Umbilical cord (tissue), 2 donors: ENCODE measurements around the gene GINS3. TPM values are rescaled to one million over a fixed set of nuclear protein-coding genes. Genes with fewer than 3 reads are reported as not detected.
"Not testable (repeated sequence)": the region's sequence is repeated elsewhere in the genome, so short reads cannot be mapped to it uniquely, and the experiment has no call there.

Experiments
- DNase-seq: peaks from one replicate; pipeline ENCODE4 v3.0.0-alpha.2; 2015; ENCODE audit warnings: low spot score
- total RNA-seq: library from RNA; depleted of rRNA; stranded (reverse); fragments of >200 nt; gene quantifications from one replicate; pipeline ENCODE4 v1.2.3, GENCODE V29; 2014; ENCODE audit warnings: low replicate concordance; ENCODE audit not compliant: insufficient read depth

Gene GINS3
- total RNA-seq, 1 donor from 2014 or later, result 7.2 TPM

DNA sequence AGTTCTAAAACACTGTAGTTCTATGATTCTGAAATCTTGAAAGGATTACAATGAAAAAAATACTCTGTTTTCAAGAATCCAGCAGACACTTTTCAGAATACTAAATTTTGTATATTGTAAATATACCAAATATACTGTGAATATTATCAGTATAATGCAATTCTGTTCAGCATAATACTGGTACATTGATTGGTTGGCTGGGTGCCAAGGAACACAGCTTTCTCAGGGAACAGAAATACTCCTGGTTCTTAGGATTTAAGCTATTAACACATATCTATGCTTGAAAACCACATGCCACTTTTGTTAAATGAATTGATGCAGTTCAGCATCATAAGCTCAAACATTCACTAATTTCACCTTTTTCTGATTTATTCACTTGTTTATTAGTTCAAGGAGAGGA is 2.5 kb upstream of the GINS3 start:
- DNase-seq, result no peak

DNA sequence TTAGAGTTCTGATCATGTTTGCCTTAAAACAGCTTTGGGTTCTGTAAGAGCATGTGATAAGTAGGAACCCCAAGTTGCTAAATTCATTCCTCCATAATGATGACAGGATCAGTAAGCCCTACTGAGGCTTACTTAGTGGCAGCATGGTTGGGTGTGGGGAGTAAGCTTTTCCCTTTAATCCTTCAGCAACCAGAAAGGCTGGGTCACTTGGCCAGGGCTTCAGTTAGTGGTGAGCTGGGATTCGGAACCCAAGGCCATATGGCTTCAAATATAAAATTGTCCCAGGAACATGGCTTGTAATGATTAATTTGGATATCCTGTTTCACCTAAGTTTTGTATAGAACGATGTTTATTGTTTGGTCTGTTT is 850 bp downstream of the GINS3 start:
- no peak for DNase-seq

DNA sequence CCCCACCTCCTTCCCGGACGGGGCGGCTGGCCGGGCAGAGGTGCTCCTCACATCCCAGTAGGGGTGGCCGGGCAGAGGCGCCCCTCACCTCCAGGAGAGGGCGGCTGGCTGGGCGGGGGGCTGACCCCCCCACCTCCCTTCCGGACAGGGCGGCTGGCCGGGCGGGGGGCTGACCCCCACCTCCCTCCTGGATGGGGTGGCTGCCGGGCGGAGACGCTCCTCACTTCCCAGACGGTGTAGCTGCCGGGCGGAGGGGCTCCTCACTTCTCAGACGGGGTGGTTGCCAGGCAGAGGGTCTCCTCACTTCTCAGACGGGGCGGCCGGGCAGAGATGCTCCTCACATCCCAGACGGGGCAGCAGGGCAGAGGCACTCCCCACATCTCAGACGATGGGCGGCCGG is 4.6 kb downstream of the GINS3 start:
- DNase-seq, result not testable (repeated sequence)

DNA sequence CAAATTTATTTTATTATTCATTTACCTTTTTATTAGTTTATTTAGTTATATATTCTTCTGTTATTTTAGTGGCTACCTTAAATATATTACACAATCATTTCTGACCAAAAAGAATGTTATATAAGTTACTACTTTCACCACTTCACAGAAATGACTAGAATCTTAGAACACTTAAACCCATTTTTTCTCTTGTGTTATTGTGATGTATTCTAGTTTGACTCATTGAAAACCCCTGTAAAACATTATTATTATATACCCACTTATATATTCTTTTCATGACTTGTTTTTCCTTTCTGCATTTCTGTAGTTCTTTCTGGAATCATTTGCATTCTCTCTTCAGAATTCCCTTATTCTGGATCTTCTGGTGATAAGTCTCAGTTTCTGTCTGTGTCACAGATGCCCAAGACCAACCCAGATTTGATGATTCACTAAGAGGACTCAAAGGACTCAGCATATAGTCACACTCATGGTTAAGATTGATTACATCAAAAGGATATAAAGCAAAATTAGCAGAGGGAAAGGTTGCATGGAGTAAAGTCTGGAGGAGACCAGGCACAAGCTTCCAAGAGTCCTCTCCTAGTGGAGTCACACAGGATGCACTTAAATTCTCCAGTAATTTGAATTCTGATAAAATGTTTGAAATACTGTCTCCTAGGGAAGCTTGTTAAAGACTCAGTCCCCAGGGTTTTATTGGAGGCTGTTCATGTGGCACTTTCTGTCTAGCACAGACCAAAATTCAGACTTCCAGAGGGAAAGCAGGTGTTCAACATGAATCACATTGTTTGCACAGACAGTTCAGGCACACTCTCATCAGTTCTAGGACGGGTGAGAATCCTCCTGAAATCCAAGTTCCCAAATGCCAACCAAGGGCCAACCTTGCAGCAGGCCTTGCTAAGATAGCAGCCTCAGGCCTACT is 7.7 kb downstream of the GINS3 start:
- no peak for DNase-seq

DNA sequence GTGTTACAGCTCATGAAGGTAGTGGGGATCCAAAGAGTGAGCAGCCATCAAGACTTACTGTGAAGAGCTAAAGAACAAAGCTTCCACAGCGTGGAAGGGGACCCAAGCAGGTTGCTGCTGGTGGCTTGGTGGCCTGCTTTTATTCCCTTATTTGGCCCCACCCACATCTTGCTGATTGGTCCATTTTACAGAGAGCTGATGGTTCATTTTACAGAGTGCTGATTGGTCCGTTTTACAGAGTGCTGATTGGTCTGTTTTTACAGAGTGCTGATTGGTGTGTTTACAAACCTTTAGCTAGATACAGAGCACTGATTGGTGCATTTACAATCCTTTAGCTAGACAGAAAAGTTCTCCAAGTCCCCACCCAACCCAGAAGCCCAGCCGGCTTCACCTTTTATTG is 9.0 kb downstream of the GINS3 start:
- not testable (repeated sequence) for DNase-seq

DNA sequence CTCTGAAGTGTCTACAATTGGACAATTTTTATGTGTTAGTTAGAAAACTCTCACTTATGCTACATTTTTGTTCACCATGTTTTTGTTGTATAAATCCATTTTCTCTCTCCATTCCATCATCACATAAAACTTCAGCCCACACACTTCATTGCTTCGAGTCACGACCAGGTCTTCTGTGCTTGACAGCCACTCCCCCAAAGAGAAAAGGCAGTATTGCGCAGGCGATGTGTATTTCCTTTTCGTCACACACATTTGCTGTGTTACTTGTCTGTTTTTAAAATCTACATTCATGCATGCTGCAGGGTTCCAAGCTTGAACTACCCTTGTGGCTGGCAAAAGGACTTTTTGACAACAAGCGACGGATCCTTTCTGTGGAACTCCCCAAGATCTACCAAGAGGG is 10.5 kb downstream of the GINS3 start:
- no peak for DNase-seq

DNA sequence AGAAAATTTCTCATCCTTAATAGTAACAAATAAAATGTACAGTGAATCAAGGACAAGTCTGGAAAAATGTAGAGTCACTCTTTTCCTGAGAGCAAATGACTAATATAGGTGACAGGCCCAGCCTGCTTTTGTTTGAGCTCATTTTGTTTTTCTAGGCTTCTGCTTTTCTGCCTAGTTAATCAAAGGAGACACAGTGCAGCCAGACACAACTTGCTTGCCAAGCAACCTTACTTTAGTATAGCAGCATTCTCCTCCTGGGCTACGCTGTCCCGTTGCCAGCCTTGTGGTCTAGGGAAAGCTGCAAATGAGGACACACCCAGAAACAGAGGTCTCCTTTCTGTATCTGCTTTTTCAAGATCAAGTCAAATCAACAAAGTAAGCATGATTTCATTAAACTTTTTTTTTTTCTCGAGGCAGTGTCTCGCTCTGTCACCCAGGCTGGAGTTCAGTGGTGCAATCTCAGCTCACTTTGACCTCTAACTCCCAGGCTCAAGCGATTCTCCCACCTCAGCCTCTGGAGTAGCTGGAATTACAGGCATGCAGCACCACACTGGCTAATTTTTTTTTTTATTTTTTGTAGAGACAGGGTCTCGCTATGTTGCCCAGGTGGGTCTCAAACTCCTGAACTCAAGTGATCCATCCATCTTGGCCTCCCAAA is 17.2 kb downstream of the GINS3 start:
- peak; percentile 67 for DNase-seq

DNA sequence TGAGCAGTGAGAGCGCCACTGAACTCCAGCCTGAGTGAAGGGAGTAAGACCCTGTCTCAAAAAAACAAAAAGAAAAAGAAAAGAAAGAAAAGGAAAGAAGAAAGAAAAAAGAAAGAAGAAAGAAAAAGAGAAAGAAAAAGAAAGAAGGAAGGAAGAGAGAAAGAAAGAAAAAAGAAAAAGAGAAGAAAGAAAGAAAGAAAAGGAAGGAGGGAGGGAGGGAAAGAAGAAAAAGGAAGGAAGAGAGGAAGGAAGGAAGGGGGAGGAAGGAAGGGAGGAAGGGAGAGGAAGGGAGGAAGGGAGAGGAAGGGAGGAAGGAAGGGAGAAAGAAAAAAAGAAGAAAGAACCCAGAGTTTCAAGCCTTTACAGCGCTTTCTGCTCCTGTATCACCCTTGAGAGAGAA is 19.1 kb downstream of the GINS3 start:
- DNase-seq, result no peak

DNA sequence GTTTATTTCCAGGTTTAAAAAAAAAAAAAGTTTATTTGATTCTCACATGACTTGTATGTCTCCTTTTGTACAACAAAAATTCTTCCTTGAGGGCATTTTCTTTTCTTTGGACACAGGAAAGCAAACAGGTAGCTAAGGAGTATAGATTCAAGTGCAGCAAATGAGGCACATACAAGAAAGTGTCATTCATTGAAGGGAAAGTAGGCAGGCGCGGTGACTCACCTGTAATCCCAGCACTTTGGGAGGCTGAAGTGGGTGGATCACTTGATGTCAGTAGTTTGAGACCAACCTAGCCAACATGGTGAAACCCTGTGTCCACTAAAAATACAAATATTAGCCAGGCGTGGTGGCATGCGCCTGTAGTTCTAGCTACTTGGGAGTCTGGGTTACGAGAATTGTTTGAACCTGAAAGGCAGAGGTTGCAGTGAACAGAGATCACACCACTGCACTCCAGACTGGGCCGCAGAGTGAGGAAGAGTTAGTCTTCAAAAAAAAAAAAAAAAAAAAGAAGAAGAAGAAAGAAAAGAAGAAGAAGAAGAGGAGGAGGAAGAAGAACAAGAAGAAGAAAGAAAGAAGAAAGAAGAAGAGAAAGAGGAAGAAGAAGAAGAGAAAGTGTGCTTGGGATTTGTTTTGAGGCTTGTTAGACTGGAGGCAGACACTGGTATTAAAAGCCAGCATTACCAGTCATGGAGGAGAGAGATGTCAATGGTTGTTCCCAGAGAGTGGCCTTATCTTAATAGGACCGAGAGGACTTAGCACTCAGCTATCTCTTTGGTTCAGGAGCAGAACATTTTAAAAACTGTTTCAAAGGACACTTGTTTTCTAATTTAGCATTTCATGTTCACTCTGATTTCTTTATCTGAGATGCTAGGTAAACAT is 19.7 kb downstream of the GINS3 start:
- no peak for DNase-seq

DNA sequence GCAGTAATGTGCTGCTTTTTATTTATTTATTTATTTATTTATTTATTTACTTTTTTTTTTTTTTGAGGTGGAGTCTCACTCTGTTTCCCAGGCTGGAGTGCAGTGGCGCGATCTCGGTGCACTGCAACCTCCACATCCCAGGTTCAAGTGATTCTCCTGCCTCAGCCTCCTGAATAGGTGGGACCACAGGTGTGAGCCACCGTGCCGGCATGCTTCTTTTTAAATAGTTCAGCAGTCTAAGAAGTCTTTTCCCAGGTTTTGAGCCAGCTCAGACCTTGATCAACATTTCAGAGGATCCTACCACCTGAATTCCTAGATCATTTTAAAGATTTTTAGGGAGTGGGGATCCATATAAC is 20.3 kb downstream of the GINS3 start:
- DNase-seq, result not testable (repeated sequence)

DNA sequence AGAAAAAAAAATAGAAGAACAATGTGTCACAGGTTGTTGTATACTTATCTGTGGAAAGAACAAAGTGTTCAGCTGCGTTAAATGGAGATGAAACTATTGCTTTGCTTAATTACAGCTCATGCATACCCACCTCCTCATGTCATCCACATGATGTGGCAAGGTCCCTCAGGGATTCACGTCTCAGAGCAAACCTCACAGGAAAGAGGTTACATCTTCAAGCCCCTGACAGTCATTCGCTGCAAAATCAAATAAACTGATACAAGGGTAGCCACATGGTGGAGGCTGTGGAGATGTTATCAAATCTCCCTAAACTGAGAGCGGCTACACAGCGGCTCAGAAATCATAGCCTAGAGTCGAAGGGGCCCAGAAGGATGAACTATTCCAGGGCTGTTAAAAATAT is 21.1 kb downstream of the GINS3 start:
- DNase-seq, result no peak

DNA sequence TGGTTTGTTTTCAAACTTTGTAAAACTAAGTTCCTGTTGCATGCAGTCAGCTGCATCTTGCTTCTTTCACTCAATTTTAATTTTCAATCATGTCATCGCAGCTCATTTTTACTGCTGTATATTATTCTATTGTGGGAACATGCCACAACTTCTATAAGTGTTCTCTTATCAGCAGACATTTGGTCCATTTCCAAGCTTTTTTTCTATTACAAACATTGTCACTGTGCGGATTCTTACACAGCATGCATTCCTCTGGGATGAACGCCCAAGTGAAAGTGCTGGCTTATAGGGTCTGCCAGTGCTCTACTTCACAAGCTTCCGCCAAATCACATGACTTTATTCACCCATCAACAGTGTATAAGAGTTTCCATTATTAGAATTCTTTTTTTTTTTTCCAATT is 22.7 kb downstream of the GINS3 start:
- DNase-seq, result peak; percentile 25

DNA sequence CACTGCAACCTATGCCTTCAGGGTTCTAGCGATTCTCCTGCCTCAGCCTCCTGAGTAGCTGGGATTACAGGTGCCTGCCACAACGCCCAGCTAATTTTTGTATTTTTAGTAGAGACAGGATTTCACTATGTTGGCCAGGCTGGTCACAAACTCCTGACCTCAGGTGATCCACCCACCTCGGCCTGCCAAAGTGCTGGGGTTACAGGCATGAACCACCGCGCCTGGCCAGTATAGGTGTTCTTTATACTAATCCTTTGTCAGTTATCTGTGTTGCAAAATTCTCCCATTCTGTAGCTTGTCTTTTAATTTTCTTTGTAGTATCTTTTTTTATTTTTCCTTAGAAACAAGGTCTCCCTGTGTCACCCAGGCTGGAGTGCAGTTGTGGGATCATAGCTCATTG is 23.7 kb downstream of the GINS3 start:
- DNase-seq, result not testable (repeated sequence)

DNA sequence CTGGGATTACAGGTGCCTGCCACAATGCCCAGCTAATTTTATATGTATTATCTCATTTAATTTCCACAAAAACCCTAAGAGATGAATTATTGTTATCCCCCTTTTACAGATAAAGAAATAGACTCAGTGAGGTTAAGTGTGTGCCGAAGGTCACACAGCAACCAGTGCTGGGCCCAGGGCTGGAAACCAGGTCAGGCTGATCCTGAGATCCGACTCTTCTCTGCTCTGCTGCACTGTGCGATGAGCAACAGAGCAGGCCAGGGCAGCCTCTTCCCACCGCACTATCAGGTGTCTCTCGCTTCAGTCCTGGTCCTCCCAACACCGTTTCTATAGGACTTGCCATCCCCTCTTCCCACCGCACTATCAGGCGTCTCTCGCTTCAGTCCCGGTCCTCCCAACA is 24.8 kb downstream of the GINS3 start:
- DNase-seq, result no peak

DNA sequence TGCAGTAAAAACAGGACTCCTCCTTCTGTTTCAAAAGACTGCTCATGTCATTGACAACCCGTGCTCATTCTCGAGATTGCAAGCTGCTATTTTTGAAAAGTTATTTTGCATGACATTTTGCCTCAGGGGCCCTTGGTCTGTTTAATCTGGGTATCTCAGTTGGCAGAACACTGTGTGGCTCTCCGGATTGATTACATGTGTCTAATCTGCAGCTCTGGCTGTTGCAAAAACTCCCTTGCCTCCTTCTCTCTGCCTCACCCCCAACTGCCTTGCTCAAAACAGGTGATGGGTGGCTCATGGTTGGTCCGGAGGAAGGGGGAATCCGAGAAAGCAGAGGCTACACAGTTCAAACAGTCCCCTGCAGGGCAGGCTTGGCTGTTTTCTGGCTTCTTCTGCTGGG is 25.3 kb downstream of the GINS3 start:
- DNase-seq, result no peak

DNA sequence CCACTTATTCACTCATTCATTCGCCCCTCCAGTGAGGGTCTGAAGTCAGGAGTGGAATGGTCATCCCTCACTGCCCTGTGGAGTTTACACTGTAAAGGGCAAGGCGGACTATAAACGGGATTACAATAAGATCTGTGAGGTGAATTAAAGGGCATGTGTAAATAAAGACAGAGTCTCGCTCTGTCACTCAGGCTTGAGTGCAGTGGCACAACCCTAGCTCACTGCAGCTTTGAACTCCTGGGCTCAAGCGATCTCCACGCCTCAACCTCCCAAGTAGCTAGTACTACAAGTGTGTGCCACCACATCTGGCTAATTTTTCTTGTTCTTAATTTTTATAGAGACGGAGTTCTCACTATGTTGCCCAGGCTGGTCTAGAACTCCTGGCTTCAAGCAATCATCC is 25.8 kb downstream of the GINS3 start:
- DNase-seq, result no peak

DNA sequence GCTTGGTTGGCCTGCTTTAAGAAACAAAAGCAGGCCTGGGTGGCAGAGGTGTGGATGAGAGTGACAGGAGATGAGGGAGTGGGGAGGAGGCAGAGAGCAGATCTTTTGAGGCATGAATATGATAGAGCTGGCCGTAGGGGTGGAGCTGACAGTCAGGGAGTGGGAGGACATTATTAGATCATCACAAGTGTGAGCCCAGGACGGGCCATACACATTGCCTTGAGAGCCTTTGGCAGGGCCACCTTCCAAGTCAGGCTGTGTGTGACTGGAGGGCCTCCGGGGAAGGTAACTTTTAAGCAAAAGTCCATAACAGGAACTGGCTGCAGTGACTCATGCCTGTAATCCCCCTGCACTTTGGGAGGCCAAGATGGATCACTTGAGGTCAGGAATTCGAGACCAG is 26.3 kb downstream of the GINS3 start:
- DNase-seq, result peak; percentile 32

DNA sequence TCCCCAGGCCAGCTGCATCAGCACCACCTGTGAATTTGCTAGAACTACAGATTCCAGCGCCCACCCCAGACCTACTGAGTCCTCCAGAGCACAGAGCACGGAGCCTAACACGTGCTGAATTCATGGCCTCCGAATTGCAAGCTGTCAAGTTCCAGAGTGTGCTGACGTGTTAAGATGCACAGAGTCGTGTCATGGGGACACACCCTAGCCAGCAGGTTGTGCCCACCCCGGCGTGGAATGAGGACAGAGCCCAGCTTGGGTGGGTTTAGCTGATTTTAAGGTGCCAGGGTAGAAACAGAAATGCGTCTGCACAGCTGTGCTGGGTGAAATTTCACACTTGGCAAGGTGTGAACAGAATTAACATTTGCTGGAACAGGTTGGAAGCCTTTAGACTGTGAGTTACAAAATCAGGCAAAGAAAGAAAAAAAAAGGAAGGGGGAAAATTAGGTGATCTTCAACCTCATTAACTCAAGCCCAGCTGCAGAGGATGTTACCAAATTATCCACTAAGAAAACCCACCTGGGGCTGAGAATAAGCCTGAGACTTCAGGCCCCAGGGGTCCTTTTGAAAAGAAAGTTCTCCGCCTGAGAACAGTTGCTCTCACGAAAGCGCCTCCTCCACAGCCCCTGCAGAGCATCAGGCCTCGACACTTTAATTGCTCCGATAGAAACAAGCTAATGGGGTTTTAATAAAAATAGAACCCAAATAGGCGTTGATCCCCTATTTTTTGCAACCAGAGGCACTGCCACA is 27.1 kb downstream of the GINS3 start:
- no peak for DNase-seq

DNA sequence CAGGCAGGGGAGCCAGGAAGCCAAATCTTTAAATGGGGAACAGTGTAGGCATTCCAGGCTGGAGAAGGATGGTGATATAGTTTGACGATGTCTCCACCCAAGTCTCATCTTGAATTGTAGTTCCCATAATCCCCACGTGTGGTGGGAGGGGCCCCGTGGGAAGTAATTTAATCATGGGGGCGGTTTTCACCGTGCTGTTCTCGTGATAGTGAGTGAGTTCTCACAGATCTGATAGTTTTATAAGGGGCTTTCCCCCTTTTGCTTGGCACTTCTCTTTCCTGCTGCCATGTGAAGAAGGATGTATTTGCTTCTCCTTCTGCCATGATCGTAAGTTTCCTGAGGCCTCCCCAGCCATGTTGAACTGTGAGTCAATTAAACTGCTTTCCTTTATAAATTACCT is 28.8 kb downstream of the GINS3 start:
- no peak for DNase-seq

DNA sequence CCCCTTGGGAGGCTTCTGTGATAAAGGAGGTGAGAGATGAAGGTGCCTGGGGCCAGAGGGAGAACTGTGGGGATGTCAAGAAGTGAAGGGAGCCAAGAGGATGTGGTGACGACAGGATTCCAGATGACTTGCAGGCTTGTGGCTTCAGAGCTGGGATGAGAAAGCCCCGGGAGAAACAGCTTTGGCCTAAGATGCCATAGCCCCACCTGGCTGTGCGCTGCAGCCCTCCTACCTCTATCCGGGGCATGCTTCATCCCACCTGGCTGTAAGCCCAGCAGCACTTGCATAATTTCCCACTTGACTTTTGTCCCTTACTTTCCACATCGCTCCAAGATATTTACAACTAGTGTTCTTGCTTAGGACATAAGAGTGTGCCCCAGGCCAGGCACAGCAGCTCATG is 29.3 kb downstream of the GINS3 start:
- no peak for DNase-seq

DNA sequence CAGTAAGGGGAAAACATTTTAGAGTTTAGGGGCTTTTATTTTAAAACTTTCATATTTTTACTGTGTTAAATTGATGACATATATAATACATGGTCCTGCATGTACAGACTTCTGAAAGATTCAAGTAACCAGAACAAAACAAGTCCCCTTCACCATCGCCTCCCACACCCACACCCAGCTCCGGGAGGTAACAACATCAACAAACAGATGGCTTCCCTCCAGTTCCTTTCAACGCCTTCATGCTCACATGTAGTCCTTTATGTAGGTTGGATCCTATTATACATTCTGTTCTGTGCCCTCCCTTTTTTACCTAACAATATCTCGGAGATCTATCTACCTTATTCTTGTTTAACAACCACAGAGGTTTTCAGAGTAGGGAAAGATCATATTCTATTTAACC is 30.5 kb downstream of the GINS3 start:
- DNase-seq, result no peak

DNA sequence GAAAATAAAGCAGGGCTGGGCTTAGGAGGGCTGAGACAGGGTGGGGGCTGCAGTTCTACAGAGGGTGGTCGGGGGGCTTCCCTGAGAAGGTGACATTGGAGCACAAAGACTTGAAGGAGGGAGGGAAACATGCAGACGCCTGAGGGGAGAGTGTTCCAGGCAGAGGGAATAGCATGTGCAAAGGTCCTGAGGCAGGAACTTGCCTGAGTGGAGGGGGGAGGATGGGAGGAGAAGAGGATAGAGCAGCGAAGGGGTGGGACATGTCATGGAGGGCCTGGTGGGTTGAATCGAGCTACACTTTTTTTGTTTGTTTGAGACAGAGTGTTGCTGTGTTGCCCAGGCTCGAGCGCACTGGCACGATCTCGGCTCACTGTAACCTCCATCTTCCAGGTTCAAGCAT is 33.0 kb downstream of the GINS3 start:
- DNase-seq, result no peak
